Effector memory CD4-positive, alpha-beta T cell (primary cell): Measurements from ENCODE around the gene SEMA6D.

Source experiments
- DNase-seq, 3 donors: peaks; one replicate each; pipeline ENCODE4 v3.0.0-alpha.2; 2020
- H3K27ac ChIP-seq: 2 replicates; pipeline ENCODE4 v1.7.0; 2013; ENCODE audit warnings: mild to moderate bottlenecking, low read length, moderate library complexity; ENCODE audit not compliant: insufficient read depth, poor library complexity, severe bottlenecking
- H3K27me3 ChIP-seq: replicated peaks from 2 replicates; pipeline ENCODE4 v1.7.0; 2013; ENCODE audit warnings: mild to moderate bottlenecking, low read length; ENCODE audit not compliant: insufficient read depth, control insufficient read depth, poor library complexity, severe bottlenecking
- H3K36me3 ChIP-seq: 2 replicates; pipeline ENCODE4 v1.7.0; 2013; ENCODE audit warnings: mild to moderate bottlenecking, low read length, moderate library complexity; ENCODE audit not compliant: control insufficient read depth, insufficient read depth
- H3K4me1 ChIP-seq: 2 replicates; pipeline ENCODE4 v1.7.0; 2013; ENCODE audit warnings: low read length, mild to moderate bottlenecking; ENCODE audit not compliant: control insufficient read depth, insufficient read depth, poor library complexity, severe bottlenecking
- H3K4me3 ChIP-seq: 2 replicates; pipeline ENCODE4 v1.7.0; 2013; ENCODE audit warnings: low read length, low read depth, mild to moderate bottlenecking; ENCODE audit not compliant: insufficient read depth, poor library complexity, severe bottlenecking
- H3K9me3 ChIP-seq: 2 replicates; pipeline ENCODE4 v1.7.0; 2013; ENCODE audit warnings: mild to moderate bottlenecking, low read length, moderate library complexity; ENCODE audit not compliant: control insufficient read depth
- total RNA-seq, 3 donors: gene quantifications; one replicate each; lab custom pipeline; 2026; lab: John Stamatoyannopoulos, UW

The SEMA6D gene
- 0 reads per million in 3 donors for total RNA-seq

GRCh38 chr15:47717036-47717612 is at the start of gene SEMA6D:
Gene SEMA6D, plus strand, starts transcription at chr15:47717505. Its CDS starts 42,294 bp downstream, at chr15:47759799.
- Histone ChIP-seq H3K27me3 (peaks cover 13% of the 10 kb centered on the region), H3K36me3 (no peaks in the 10 kb centered on the region), H3K27ac (no peak within 1 kb of the TSS), H3K9me3 (no peaks in the 10 kb centered on the region), H3K4me1 (no peaks in the 10 kb centered on the region), H3K4me3 (no peak within 1 kb of the TSS)
- DNase-seq, result no peak

DNA sequence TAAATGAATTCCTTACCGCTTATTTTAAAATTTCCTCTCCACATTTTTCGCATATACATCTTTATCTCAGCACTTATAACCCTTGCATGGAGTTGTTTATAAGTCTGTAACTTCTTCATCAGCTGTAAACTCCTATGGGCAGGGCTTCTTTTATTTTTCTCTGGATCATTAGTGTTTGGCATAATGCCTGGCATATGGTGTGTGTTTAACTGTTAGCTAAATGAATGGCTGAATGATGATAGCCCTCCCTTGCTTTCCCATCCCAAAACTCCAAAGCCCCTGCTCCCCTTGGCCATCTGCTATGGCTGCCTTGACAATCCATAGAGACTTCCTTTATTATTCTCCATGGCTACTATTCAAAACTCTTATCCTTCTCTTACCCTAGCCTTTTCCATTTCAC is 48.1 kb upstream of the SEMA6D start:
- no peak overlapping the region for H3K27ac ChIP-seq
- no peak for DNase-seq
- no peak overlapping the region for H3K4me3 ChIP-seq
- no peaks in the 10 kb centered on the region for H3K36me3 ChIP-seq
- no peaks in the 10 kb centered on the region for H3K27me3 ChIP-seq
- no peaks in the 10 kb centered on the region for H3K4me1 ChIP-seq
- no peaks in the 10 kb centered on the region for H3K9me3 ChIP-seq

GRCh38 chr15:47670365-47670764 is 46.9 kb upstream of the SEMA6D start:
- Histone ChIP-seq H3K27me3 (no peaks in the 10 kb centered on the region), H3K27ac (no peak overlapping the region), H3K4me1 (no peaks in the 10 kb centered on the region), H3K4me3 (no peak overlapping the region), H3K36me3 (no peaks in the 10 kb centered on the region), H3K9me3 (no peaks in the 10 kb centered on the region)
- DNase-seq, result no peak

DNA sequence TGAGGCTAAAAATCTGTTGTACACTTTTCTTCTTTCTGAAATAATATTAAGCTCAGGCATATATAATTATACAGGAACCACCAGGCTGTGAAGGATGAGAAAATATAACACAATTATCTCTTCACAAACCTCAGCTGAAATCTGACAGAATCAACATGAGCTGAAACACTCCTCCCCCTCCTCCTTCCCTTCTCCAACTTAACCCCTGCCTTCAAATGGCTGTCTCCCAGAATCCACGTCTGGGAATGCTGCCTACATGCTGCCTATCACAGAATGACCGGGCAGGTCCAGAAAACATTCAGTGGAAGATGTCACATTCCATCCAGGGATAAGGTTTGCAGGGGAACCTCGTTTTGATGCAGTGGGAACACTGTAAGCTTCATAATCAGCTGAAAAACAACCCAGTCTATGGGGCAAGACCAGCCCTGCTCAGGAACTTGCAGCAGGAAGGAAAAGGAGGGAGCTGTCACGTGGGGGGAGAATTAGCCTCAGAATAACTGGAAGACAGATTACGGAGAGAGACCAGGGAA is 44.0 kb upstream of the SEMA6D start:
- H3K27ac ChIP-seq, result no peak overlapping the region
- no peak for DNase-seq
- no peak overlapping the region for H3K4me3 ChIP-seq
- H3K9me3 ChIP-seq, result no peaks in the 10 kb centered on the region
- H3K4me1 ChIP-seq, result no peaks in the 10 kb centered on the region
- H3K27me3 ChIP-seq, result no peaks in the 10 kb centered on the region
- H3K36me3 ChIP-seq, result no peaks in the 10 kb centered on the region

DNA sequence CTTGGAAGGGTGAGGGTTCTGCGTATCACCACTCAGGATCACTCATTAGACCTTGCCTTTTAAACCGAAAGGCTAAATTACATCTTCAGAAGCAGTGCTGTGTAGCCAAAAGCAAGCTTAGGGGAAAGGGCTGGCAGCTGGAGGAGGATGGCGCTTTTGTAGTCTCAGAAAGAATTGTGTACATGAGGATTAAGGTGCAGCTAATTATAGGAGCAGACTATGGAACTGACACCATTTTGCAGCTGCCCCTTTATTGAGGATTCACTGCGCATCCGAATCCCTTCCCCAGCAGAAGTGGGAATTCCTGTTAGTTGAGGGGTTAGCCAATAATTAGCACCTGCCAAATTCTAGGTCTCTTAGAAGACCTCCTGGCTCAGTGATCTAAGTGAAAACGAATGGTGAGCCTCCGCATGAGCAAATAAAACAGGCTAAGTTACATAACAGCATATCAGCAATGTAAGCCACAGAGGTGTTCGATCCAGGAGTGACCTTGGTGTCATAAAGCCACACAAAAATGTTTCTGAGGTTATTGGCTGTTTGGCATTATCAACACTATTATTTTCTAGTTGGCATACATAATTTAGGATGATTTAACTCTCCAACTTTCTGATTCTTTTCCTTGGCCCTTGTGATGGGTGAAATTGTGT is 42.6 kb upstream of the SEMA6D start:
- no peaks in the 10 kb centered on the region for H3K36me3 ChIP-seq
- H3K4me3 ChIP-seq, result no peak overlapping the region
- DNase-seq, result no peak
- H3K27ac ChIP-seq, result no peak overlapping the region
- no peaks in the 10 kb centered on the region for H3K4me1 ChIP-seq
- no peaks in the 10 kb centered on the region for H3K9me3 ChIP-seq
- no peaks in the 10 kb centered on the region for H3K27me3 ChIP-seq

- DNase-seq, result no peak
- Histone ChIP-seq H3K9me3 (no peaks in the 10 kb centered on the region), H3K4me3 (no peak overlapping the region), H3K36me3 (no peaks in the 10 kb centered on the region), H3K4me1 (no peaks in the 10 kb centered on the region), H3K27ac (no peak overlapping the region), H3K27me3 (no peaks in the 10 kb centered on the region)
These were observed 41.6 kb upstream of the SEMA6D start for GRCh38 chr15:47675735-47676134.

- no peak for DNase-seq
- Histone ChIP-seq H3K27me3 (no peaks in the 10 kb centered on the region), H3K36me3 (no peaks in the 10 kb centered on the region), H3K27ac (no peak overlapping the region), H3K4me1 (no peaks in the 10 kb centered on the region), H3K4me3 (no peak overlapping the region), H3K9me3 (no peaks in the 10 kb centered on the region)
These were observed 39.3 kb upstream of the SEMA6D start for GRCh38 chr15:47678040-47678439.

DNA sequence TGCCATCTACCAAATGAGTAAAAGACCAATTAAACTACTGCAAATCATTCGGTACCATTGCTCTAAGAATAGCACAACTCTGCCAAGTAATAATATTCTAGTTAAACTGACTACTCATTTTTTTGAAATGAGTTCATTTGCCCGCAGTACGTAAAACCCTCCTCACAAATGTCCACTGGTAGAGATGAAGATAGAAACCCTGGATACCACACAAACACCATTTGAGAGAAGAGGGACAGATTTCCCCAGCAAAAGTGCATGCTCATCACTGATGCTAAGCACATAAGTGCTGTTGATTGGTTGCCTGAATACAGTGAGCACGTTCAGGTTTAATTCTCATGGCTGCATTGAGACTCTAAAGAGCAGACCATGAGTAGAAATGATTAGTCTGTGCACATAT is 34.6 kb upstream of the SEMA6D start:
- DNase-seq, result no peak
- Histone ChIP-seq H3K9me3 (no peaks in the 10 kb centered on the region), H3K27me3 (no peaks in the 10 kb centered on the region), H3K4me3 (no peak overlapping the region), H3K27ac (no peak overlapping the region), H3K36me3 (no peaks in the 10 kb centered on the region), H3K4me1 (no peaks in the 10 kb centered on the region)

DNA sequence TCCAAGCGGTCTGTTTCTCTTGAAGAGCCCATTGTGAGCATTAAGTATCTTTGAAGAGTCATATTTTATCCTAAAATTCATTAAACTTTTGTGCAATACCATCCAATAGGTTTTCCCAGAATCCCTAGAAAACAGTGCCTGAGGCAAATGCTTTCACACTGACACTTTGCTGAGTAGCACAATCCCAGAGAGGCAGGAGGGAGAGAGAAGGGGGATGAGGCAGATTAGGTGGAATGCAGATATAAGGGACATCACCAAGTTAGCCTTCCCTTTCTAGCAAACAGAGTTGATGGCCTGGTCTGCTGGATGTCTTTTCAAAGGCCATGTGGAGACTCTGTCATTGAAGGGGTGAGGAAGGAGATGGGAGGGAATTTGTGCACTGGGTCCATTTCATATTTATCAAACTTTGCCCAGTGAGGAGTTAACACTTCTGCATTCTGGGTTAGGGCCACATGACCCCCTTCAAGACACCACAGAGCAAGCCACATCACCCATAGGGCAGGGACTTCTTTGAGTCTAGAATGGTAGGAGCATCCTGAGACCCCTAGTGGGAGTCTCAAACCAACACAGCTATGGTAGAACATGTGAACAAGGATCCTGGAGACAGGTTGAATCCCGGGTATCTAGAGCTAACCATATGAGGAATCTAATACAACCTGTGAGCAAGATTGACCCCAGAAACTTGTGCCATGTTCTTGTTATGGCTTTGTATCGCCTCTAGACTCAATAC is 32.0 kb upstream of the SEMA6D start:
- Histone ChIP-seq H3K27me3 (no peaks in the 10 kb centered on the region), H3K9me3 (no peaks in the 10 kb centered on the region), H3K4me3 (no peak overlapping the region), H3K4me1 (no peaks in the 10 kb centered on the region), H3K36me3 (no peaks in the 10 kb centered on the region), H3K27ac (no peak overlapping the region)
- no peak for DNase-seq

DNA sequence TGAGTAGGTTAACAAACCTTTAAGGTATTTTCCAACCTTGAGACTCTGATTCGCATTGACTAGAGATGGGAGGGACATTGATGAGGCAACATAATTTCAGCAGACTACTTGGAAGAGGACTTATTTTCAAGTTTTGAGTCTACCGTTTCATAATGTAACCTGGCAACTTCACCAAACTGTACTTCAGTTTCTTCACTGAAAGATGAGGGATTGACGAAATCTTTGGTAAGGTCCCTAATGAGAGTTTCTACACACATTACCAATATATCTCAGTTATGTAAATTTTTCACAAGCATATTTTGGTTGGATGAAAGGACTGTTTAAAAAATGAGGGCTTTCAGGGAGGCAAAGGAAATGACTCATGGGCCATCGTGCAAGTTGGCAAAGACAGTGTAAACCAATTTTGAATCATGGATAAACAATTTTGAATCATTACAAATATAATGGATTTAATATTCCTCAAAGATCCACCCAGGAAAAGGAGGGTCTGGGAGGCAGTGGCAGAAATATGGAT is 28.7 kb upstream of the SEMA6D start:
- no peak for DNase-seq
- H3K4me3 ChIP-seq, result no peak overlapping the region
- H3K4me1 ChIP-seq, result no peaks in the 10 kb centered on the region
- H3K36me3 ChIP-seq, result no peaks in the 10 kb centered on the region
- H3K27me3 ChIP-seq, result no peaks in the 10 kb centered on the region
- no peak overlapping the region for H3K27ac ChIP-seq
- H3K9me3 ChIP-seq, result no peaks in the 10 kb centered on the region
